ENCODE measurements around the gene HOXA3. TPM values are rescaled to one million over a fixed set of nuclear protein-coding genes. Genes with fewer than 3 reads are reported as not detected.

Gene HOXA3
- total and polyA plus RNA-seq, 2 of the 13 experiments (the other 11 are each of a cell fraction or from before 2014, with no cell fraction given): 2.9 to 4.6 TPM

DNA sequence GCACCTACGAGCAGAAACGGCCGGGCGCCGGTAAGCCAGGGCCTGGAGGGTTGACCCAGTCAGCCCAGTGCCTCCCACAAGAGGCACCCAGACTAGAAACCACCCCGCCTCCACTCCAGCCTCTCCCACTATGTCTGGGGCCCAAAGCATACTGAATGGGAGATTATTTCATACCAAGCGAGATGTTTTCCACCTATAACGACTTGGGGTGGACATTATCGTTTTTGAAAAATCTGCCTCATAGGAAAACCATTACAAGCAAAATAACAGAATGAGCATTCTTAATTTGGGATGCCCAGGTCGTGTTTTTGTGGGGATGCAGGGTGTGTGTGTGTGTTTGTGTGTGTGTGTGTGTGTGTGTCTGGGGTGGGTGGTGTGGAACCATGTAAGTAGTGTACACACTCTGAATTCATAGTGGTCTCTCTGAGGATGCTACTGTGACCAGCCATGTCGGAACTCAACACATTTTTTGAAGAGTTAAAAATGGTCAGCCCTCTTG, 6.4 kb downstream of the HOXA3 start:
- FAIRE-seq: no peak
- BruUV-seq (replicated peaks): no TSS peak

DNA sequence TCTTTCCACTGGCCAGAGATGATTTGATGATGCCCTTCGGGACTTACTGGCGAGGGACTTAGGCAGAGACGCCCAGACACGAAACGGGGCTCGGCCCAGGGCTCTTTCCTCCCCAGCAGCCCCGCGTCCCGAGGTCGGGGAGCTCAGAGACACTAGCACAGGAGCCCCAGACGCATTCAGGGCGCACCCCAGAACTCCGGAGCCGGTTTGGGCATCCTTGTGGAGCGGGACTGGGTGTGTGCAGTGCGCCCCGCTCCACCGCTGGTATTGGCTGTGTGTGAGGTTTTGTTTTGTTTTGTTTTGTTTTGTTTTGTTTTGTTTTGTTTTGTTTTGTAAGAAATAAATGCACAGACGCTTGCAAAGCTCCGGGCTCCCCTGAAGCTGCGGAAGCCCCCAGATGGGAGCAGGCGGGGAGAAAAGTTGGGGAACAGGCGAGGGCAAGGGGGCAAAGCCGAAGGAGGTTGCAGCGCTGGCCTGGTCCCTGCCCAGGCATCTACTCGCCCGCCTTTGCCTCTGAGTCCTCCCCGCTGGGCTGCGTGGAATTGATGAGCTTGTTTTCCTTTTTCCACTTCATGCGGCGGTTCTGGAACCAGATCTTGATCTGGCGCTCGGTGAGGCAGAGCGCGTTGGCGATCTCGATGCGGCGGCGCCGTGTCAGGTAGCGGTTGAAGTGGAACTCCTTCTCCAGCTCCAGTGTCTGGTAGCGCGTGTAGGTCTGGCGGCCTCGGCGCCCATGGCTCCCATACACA, 7.0 kb downstream of the HOXA3 start:
- in situ Hi-C loops (cut with HindIII; ENCODE audit: extremely low pct_ligation_motif_present, low pct_unique_long_range_greater_than_20kb): no loop called here
- FAIRE-seq (no peak), ATAC-seq (no peak)
- TF ChIP-seq, protein P1, sequence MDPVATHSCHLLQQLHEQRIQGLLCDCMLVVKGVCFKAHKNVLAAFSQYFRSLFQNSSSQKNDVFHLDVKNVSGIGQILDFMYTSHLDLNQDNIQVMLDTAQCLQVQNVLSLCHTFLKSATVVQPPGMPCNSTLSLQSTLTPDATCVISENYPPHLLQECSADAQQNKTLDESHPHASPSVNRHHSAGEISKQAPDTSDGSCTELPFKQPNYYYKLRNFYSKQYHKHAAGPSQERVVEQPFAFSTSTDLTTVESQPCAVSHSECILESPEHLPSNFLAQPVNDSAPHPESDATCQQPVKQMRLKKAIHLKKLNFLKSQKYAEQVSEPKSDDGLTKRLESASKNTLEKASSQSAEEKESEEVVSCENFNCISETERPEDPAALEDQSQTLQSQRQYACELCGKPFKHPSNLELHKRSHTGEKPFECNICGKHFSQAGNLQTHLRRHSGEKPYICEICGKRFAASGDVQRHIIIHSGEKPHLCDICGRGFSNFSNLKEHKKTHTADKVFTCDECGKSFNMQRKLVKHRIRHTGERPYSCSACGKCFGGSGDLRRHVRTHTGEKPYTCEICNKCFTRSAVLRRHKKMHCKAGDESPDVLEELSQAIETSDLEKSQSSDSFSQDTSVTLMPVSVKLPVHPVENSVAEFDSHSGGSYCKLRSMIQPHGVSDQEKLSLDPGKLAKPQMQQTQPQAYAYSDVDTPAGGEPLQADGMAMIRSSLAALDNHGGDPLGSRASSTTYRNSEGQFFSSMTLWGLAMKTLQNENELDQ (CRISPR knock-in tag; IDR thresholded peaks at IDR 0.05; ENCODE audit: borderline replicate concordance): no peak
- TF ChIP-seq RAD51 (IDR thresholded peaks at IDR 0.05; ENCODE audit: borderline replicate concordance) (no peak), KMT2A (CRISPR knock-in tag; IDR thresholded peaks at IDR 0.05) (no peak), MEIS2 (CRISPR knock-in tag; IDR thresholded peaks at IDR 0.05) (no peak), HNRNPK (IDR thresholded peaks at IDR 0.05; ENCODE audit: low read depth, low read length, poor library complexity, severe bottlenecking) (no peak), REPIN1 (CRISPR knock-in tag; IDR thresholded peaks at IDR 0.05; ENCODE audit: borderline replicate concordance, low read depth) (no peak), PCBP2 (optimal IDR thresholded peaks at IDR 0.05; ENCODE audit: low read depth, low read length, poor library complexity, severe bottlenecking) (no peak), ETV6 (CRISPR knock-in tag; conservative IDR thresholded peaks at IDR 0.05) (no peak)
- TF ChIP-seq, protein P2, sequence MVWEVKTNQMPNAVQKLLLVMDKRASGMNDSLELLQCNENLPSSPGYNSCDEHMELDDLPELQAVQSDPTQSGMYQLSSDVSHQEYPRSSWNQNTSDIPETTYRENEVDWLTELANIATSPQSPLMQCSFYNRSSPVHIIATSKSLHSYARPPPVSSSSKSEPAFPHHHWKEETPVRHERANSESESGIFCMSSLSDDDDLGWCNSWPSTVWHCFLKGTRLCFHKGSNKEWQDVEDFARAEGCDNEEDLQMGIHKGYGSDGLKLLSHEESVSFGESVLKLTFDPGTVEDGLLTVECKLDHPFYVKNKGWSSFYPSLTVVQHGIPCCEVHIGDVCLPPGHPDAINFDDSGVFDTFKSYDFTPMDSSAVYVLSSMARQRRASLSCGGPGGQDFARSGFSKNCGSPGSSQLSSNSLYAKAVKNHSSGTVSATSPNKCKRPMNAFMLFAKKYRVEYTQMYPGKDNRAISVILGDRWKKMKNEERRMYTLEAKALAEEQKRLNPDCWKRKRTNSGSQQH (CRISPR knock-in tag; IDR thresholded peaks at IDR 0.05; ENCODE audit: low read depth): no peak
- TF ChIP-seq, protein P3, sequence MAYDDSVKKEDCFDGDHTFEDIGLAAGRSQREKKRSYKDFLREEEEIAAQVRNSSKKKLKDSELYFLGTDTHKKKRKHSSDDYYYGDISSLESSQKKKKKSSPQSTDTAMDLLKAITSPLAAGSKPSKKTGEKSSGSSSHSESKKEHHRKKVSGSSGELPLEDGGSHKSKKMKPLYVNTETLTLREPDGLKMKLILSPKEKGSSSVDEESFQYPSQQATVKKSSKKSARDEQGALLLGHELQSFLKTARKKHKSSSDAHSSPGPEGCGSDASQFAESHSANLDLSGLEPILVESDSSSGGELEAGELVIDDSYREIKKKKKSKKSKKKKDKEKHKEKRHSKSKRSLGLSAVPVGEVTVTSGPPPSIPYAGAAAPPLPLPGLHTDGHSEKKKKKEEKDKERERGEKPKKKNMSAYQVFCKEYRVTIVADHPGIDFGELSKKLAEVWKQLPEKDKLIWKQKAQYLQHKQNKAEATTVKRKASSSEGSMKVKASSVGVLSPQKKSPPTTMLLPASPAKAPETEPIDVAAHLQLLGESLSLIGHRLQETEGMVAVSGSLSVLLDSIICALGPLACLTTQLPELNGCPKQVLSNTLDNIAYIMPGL (CRISPR knock-in tag; IDR thresholded peaks at IDR 0.05; ENCODE audit: borderline replicate concordance in 1 of 2, low read depth in 1 of 2): no peak

More for the DNA sequence above, 6.4 kb downstream of the HOXA3 start:
- no peak for TF ChIP-seq MZF1 (CRISPR knock-in tag; IDR thresholded peaks at IDR 0.05; ENCODE audit: borderline replicate concordance)
- no peak for TF ChIP-seq ARHGAP35 (CRISPR knock-in tag; IDR thresholded peaks at IDR 0.05; ENCODE audit: borderline replicate concordance)
- in situ Hi-C loops (cut with HindIII; ENCODE audit: extremely low pct_ligation_motif_present, low pct_unique_long_range_greater_than_20kb): no loop called here
- Histone ChIP-seq H3K27me3 (ENCODE audit: control insufficient read depth in 1 of 2, insufficient read depth in 2 of 2, low read length in 2 of 2) (no peaks in the 10 kb centered on the region; a peak in 1 of 5 replicates), H3K4me3 (replicated peaks in 1 of 3; ENCODE audit: insufficient read depth in 1 of 3, low read depth in 2 of 3, low read length in 3 of 3) (no peak overlapping the region), H3K9me3 (ENCODE audit: low read length) (no peaks in the 10 kb centered on the region), H3K9ac (ENCODE audit: insufficient read depth, low read depth, low read length) (no peak overlapping the region), H3K79me2 (ENCODE audit: insufficient read depth, low read length) (peaks cover 5% of the 10 kb centered on the region), H3K4me2 (ENCODE audit: low read depth, low read length) (no peak overlapping the region), H4K20me1 (ENCODE audit: insufficient read depth, low read length) (no peaks in the 10 kb centered on the region), H3K27ac (ENCODE audit: extremely low read length, insufficient read depth, low read length) (no peak overlapping the region), H3K36me3 (replicated peaks in 1 of 2; ENCODE audit: control insufficient read depth in 1 of 2, insufficient read depth in 2 of 2, low read length in 2 of 2) (no peaks in the 10 kb centered on the region; a peak in 2 of 5 replicates), H2AFZ (ENCODE audit: low read length) (no peak overlapping the region), H3K4me1 (ENCODE audit: insufficient read depth, low read length) (peaks cover 30% of the 10 kb centered on the region)
- WGBS (ENCODE audit: low lambda C conversion rate): 90% methylated on average over 9 of the region's 11 CpGs
- DNase-seq (ENCODE audit: low spot score) (no peak), ATAC-seq (no peak)
- intact Hi-C loops (cut with micrococcal nuclease; ENCODE audit: unreplicated experiment): no loop called here
- ChIA-PET CTCF (ENCODE audit: low intra/inter-chr PET ratio, low total read pairs) (no interaction called here), POLR2A (no interaction called here)

More for the DNA sequence above, 7.0 kb downstream of the HOXA3 start:
- WGBS (ENCODE audit: low lambda C conversion rate): 97% methylated on average over 35 of the region's 47 CpGs
- Histone ChIP-seq H3K79me2 (ENCODE audit: insufficient read depth, low read length) (peaks cover 5% of the 10 kb centered on the region), H3K4me1 (ENCODE audit: insufficient read depth, low read length) (peaks cover 30% of the 10 kb centered on the region), H3K4me2 (ENCODE audit: low read depth, low read length) (no peak overlapping the region), H3K36me3 (replicated peaks in 1 of 2; ENCODE audit: control insufficient read depth in 1 of 2, insufficient read depth in 2 of 2, low read length in 2 of 2) (no peaks in the 10 kb centered on the region; a peak in 2 of 5 replicates), H3K4me3 (replicated peaks in 1 of 3; ENCODE audit: insufficient read depth in 1 of 3, low read depth in 2 of 3, low read length in 3 of 3) (no peak overlapping the region), H2AFZ (ENCODE audit: low read length) (no peak overlapping the region), H3K27ac (ENCODE audit: extremely low read length, insufficient read depth, low read length) (no peak overlapping the region), H4K20me1 (ENCODE audit: insufficient read depth, low read length) (no peaks in the 10 kb centered on the region), H3K27me3 (ENCODE audit: control insufficient read depth in 1 of 2, insufficient read depth in 2 of 2, low read length in 2 of 2) (no peaks in the 10 kb centered on the region; a peak in 1 of 5 replicates), H3K9ac (ENCODE audit: insufficient read depth, low read depth, low read length) (no peak overlapping the region), H3K9me3 (ENCODE audit: low read length) (no peaks in the 10 kb centered on the region)
- intact Hi-C loops (cut with micrococcal nuclease; ENCODE audit: unreplicated experiment): no loop called here
- BruUV-seq (replicated peaks): no TSS peak
- ChIA-PET CTCF (ENCODE audit: low intra/inter-chr PET ratio, low total read pairs) (no interaction called here), POLR2A (no interaction called here)
- DNase-seq (ENCODE audit: low spot score): no peak

Data from HepG2 (cell line).